ENCODE results near the gene MOB3A. TPM values are rescaled to one million over a fixed set of nuclear protein-coding genes. Genes with fewer than 3 reads are reported as not detected.

The MOB3A gene
- total and polyA plus RNA-seq, 2 of the 13 experiments (the other 11 are each of a cell fraction or from before 2014, with no cell fraction given) = 3.5 to 17.8 TPM

- TF ChIP-seq ZNF225 (CRISPR knock-in tag; IDR thresholded peaks at IDR 0.05) (no peak), CAMTA2 (CRISPR knock-in tag; IDR thresholded peaks at IDR 0.05; ENCODE audit: borderline replicate concordance) (no peak), TRIM24 (CRISPR knock-in tag; IDR thresholded peaks at IDR 0.05) (no peak), ZSCAN29 (CRISPR knock-in tag; conservative IDR thresholded peaks at IDR 0.05) (peak; percentile 51), MEIS2 (CRISPR knock-in tag; IDR thresholded peaks at IDR 0.05) (peak; percentile 30; the same call in 1 of the 2 replicates), PAWR (CRISPR knock-in tag; IDR thresholded peaks at IDR 0.05; ENCODE audit: borderline replicate concordance) (no peak), ESRRA (CRISPR knock-in tag; IDR thresholded peaks at IDR 0.05; ENCODE audit: low read depth) (no peak; the same call in 1 of the 2 replicates), IKZF4 (CRISPR knock-in tag; IDR thresholded peaks at IDR 0.05; ENCODE audit: borderline replicate concordance, low read depth, not compliant biosample characterization) (peak; percentile 42), ZNF207 (IDR thresholded peaks at IDR 0.05; ENCODE audit: borderline replicate concordance) (no peak), ZNF276 (CRISPR knock-in tag; IDR thresholded peaks at IDR 0.05; ENCODE audit: low read depth) (peak; percentile 28)
- TF ChIP-seq, protein P1, sequence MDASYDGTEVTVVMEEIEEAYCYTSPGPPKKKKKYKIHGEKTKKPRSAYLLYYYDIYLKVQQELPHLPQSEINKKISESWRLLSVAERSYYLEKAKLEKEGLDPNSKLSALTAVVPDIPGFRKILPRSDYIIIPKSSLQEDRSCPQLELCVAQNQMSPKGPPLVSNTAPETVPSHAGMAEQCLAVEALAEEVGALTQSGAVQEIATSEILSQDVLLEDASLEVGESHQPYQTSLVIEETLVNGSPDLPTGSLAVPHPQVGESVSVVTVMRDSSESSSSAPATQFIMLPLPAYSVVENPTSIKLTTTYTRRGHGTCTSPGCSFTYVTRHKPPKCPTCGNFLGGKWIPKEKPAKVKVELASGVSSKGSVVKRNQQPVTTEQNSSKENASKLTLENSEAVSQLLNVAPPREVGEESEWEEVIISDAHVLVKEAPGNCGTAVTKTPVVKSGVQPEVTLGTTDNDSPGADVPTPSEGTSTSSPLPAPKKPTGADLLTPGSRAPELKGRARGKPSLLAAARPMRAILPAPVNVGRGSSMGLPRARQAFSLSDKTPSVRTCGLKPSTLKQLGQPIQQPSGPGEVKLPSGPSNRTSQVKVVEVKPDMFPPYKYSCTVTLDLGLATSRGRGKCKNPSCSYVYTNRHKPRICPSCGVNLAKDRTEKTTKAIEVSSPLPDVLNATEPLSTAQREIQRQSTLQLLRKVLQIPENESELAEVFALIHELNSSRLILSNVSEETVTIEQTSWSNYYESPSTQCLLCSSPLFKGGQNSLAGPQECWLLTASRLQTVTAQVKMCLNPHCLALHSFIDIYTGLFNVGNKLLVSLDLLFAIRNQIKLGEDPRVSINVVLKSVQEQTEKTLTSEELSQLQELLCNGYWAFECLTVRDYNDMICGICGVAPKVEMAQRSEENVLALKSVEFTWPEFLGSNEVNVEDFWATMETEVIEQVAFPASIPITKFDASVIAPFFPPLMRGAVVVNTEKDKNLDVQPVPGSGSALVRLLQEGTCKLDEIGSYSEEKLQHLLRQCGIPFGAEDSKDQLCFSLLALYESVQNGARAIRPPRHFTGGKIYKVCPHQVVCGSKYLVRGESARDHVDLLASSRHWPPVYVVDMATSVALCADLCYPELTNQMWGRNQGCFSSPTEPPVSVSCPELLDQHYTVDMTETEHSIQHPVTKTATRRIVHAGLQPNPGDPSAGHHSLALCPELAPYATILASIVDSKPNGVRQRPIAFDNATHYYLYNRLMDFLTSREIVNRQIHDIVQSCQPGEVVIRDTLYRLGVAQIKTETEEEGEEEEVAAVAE (CRISPR knock-in tag; IDR thresholded peaks at IDR 0.05; ENCODE audit: borderline replicate concordance) = 0 out of 2 replicates have a peak, but pooled peaks have one; percentile 0
- TF ChIP-seq, protein P2, sequence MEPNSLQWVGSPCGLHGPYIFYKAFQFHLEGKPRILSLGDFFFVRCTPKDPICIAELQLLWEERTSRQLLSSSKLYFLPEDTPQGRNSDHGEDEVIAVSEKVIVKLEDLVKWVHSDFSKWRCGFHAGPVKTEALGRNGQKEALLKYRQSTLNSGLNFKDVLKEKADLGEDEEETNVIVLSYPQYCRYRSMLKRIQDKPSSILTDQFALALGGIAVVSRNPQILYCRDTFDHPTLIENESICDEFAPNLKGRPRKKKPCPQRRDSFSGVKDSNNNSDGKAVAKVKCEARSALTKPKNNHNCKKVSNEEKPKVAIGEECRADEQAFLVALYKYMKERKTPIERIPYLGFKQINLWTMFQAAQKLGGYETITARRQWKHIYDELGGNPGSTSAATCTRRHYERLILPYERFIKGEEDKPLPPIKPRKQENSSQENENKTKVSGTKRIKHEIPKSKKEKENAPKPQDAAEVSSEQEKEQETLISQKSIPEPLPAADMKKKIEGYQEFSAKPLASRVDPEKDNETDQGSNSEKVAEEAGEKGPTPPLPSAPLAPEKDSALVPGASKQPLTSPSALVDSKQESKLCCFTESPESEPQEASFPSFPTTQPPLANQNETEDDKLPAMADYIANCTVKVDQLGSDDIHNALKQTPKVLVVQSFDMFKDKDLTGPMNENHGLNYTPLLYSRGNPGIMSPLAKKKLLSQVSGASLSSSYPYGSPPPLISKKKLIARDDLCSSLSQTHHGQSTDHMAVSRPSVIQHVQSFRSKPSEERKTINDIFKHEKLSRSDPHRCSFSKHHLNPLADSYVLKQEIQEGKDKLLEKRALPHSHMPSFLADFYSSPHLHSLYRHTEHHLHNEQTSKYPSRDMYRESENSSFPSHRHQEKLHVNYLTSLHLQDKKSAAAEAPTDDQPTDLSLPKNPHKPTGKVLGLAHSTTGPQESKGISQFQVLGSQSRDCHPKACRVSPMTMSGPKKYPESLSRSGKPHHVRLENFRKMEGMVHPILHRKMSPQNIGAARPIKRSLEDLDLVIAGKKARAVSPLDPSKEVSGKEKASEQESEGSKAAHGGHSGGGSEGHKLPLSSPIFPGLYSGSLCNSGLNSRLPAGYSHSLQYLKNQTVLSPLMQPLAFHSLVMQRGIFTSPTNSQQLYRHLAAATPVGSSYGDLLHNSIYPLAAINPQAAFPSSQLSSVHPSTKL (CRISPR knock-in tag; IDR thresholded peaks at IDR 0.05) = 0 out of 2 replicates have a peak, but pooled peaks have one; percentile 7
- TF ChIP-seq, protein P3, sequence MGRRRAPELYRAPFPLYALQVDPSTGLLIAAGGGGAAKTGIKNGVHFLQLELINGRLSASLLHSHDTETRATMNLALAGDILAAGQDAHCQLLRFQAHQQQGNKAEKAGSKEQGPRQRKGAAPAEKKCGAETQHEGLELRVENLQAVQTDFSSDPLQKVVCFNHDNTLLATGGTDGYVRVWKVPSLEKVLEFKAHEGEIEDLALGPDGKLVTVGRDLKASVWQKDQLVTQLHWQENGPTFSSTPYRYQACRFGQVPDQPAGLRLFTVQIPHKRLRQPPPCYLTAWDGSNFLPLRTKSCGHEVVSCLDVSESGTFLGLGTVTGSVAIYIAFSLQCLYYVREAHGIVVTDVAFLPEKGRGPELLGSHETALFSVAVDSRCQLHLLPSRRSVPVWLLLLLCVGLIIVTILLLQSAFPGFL (CRISPR knock-in tag; IDR thresholded peaks at IDR 0.05) = no peak
- TF ChIP-seq, protein P4, sequence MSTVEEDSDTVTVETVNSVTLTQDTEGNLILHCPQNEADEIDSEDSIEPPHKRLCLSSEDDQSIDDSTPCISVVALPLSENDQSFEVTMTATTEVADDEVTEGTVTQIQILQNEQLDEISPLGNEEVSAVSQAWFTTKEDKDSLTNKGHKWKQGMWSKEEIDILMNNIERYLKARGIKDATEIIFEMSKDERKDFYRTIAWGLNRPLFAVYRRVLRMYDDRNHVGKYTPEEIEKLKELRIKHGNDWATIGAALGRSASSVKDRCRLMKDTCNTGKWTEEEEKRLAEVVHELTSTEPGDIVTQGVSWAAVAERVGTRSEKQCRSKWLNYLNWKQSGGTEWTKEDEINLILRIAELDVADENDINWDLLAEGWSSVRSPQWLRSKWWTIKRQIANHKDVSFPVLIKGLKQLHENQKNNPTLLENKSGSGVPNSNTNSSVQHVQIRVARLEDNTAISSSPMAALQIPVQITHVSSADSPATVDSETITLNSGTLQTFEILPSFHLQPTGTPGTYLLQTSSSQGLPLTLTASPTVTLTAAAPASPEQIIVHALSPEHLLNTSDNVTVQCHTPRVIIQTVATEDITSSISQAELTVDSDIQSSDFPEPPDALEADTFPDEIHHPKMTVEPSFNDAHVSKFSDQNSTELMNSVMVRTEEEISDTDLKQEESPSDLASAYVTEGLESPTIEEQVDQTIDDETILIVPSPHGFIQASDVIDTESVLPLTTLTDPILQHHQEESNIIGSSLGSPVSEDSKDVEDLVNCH (CRISPR knock-in tag; IDR thresholded peaks at IDR 0.05) = no peak
Observed at GRCh38 chr19:2060884-2061494, 35.1 kb downstream of the MOB3A start (continued).

Measured in HepG2 (cell line).